ENCODE data around the gene SLC7A5.
"Not testable (repeated sequence)": the region's sequence is repeated elsewhere in the genome, so short reads cannot be mapped to it uniquely, and the experiment has no call there.

The SLC7A5 gene

DNA sequence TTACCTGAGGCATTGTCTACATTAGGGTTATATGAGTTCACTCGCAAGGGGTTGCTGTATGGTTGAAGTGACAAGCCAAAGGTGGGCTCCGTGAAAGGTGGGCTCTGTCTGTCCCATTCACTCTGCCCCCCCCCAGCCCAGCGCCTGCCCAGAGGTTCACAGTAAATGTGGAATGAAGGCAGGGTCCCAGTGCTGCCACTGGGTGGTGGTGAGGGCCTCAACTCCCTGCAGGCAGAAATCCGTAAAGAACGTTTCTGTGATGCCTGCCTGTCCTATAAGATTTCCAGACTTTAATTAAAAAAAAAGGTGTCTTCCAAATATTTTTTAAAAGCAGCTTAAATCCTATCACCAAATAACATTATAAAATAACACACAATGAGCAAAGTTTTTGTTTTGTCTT is 35.7 kb upstream of the SLC7A5 start:
- H3K36me3 ChIP-seq (ENCODE audit: control insufficient read depth, insufficient read depth, low read length); H3K9me3 ChIP-seq (ENCODE audit: control insufficient read depth, insufficient read depth, low read length); H3K27me3 ChIP-seq (ENCODE audit: control insufficient read depth, insufficient read depth, low read length); H3K27ac ChIP-seq (ENCODE audit: low read depth, low read length); H3K4me1 ChIP-seq (ENCODE audit: control insufficient read depth, insufficient read depth, low read length); H3K9ac ChIP-seq (ENCODE audit: low read depth, low read length); H3K4me3 ChIP-seq (ENCODE audit: low read depth, low read length): not testable (repeated sequence)

DNA sequence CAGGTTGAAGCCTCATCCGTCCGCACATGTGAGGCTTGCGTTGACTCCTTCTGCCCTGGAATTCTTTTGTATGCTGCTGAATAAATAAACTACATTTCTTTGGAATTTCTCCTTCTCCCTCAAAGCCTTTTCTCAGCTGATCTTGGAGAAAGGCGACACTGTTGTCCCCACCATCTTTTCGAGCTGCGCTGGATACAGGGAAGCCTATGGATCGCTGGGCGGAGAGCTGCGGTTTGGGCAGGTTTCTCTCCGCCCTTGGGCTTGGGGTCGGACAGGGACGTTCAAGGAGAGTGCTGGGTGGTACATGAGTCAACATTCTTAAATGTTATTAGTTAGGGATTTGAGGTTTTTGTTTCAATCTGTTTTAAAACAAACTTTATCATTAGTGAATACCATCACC is 31.2 kb upstream of the SLC7A5 start:
- not testable (repeated sequence) for H3K27me3 ChIP-seq (ENCODE audit: control insufficient read depth, insufficient read depth, low read length); H3K4me1 ChIP-seq (ENCODE audit: control insufficient read depth, insufficient read depth, low read length); H3K27ac ChIP-seq (ENCODE audit: low read depth, low read length); H3K36me3 ChIP-seq (ENCODE audit: control insufficient read depth, insufficient read depth, low read length); H3K9me3 ChIP-seq (ENCODE audit: control insufficient read depth, insufficient read depth, low read length); H3K4me3 ChIP-seq (ENCODE audit: low read depth, low read length); H3K9ac ChIP-seq (ENCODE audit: low read depth, low read length)

DNA sequence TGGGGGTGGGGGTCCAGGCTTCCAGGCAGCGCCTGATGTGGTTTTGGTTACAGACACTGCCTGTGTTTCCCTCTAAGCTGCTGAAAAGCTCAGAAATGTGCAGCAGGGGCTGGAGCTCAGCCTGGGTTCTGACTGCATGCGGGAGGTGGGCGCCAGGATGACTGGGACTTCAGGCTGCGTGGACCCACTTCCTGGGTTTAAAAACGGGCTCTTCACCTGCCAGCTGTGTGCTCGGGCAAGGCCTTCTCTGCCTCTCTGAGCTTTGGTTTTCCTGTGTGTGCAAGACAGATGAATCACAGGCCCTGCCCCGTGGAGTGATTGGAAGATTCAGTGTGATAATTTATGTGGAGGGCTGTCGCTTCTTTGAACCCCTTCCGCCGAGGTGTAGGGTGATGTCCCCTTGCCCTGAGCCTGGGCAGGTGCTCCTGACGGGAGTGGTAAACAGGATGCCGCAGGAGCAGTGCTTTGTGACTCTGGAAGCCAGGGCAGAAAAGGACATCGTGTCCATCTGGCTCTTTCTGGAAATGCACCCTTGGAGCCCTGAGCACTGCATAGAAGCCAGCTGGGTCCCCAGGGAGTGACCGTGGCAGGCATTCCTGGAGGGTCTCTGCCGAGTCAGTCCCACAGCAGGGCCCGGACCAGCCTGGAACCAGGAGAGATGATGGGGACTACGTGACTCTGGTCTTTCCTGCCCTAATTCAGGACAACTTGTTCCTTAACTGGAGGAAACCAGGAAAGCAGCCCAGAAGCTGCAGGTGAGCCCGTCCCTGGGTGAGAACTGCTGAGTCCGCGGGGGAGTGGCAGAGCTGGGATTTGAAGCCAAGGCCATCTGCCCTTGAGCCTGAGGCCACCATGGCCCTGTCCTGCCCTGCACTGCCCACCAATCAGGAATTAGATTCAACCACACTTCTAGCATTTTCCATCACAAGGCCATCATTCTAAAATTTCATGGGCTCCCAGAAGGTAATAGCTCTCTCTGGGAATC is 28.5 kb upstream of the SLC7A5 start:
- Histone ChIP-seq H3K9me3 (ENCODE audit: control insufficient read depth, insufficient read depth, low read length) (no peaks in the 10 kb centered on the region), H3K36me3 (ENCODE audit: control insufficient read depth, insufficient read depth, low read length) (no peaks in the 10 kb centered on the region), H3K27ac (ENCODE audit: low read depth, low read length) (no peak overlapping the region), H3K9ac (ENCODE audit: low read depth, low read length) (no peak overlapping the region), H3K4me3 (ENCODE audit: low read depth, low read length) (no peak overlapping the region), H3K27me3 (ENCODE audit: control insufficient read depth, insufficient read depth, low read length) (no peaks in the 10 kb centered on the region), H3K4me1 (ENCODE audit: control insufficient read depth, insufficient read depth, low read length) (no peaks in the 10 kb centered on the region)

DNA sequence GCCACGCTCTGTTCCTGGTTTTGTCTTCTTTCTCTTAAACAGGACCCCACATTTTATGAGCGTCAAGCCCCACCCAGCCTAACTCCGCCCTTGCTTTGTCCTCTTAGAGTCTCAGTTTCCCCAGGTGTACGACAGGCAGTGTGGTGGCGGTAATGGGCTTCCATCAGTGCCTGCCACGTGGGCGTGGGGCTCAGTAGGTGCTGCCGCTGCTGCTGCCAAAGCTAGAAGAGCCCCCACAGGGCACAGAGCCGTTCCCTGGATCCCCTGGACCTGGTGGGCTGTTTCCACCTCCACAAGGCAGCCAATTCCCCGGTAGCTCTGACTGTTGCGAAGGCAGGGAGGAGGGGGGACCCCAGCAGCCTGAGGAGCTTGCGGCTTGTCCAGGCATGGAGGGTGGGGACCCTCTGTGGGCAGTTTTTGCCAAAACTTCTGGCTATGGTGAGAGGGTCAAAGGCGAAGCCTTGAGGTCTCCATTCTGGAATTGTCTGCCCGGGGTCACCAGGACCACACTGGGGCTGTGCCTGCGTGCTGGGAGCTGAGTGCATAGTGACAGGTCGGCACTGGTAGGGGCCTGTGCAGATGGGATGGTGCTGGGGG is 27.7 kb upstream of the SLC7A5 start:
- not testable (repeated sequence) for H3K9ac ChIP-seq (ENCODE audit: low read depth, low read length); H3K9me3 ChIP-seq (ENCODE audit: control insufficient read depth, insufficient read depth, low read length); H3K4me3 ChIP-seq (ENCODE audit: low read depth, low read length); H3K27ac ChIP-seq (ENCODE audit: low read depth, low read length); H3K27me3 ChIP-seq (ENCODE audit: control insufficient read depth, insufficient read depth, low read length); H3K4me1 ChIP-seq (ENCODE audit: control insufficient read depth, insufficient read depth, low read length); H3K36me3 ChIP-seq (ENCODE audit: control insufficient read depth, insufficient read depth, low read length)

DNA sequence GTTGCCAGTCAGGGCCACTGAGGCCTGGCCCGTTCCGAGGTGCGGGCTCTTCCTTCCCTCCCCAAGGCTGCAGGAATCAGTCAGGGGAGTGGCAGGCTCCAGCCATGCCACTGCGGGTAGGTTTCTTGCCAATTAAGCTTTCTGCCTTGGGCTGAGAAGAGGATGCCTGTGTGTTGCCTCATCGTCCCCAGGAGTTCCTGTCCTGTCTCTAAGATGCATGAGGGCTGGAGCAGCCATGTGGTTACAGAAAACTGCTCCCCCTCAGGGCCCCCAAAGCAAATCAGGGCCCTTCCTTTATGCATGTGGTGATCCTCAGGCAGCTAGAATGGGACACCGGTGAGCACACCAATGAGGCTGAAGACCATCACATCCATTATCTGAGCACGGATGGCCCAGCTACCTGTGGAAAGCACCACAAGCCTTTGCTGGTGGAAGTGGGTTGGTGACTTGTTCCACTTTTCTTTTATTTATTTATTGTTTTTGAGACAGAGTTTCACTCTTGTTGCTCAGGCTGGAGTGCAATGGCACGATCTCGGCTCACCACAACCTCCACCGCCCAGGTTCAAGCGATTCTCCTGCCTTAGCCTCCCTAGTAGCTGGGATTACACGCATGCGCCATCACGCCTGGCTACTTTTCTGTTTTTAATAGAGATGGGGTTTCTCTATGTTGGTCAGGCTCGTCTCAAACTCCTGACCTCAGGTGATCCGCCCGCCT is 27.0 kb upstream of the SLC7A5 start:
- H3K36me3 ChIP-seq (ENCODE audit: control insufficient read depth, insufficient read depth, low read length); H3K9ac ChIP-seq (ENCODE audit: low read depth, low read length); H3K9me3 ChIP-seq (ENCODE audit: control insufficient read depth, insufficient read depth, low read length); H3K4me1 ChIP-seq (ENCODE audit: control insufficient read depth, insufficient read depth, low read length); H3K27me3 ChIP-seq (ENCODE audit: control insufficient read depth, insufficient read depth, low read length); H3K4me3 ChIP-seq (ENCODE audit: low read depth, low read length); H3K27ac ChIP-seq (ENCODE audit: low read depth, low read length): not testable (repeated sequence)

DNA sequence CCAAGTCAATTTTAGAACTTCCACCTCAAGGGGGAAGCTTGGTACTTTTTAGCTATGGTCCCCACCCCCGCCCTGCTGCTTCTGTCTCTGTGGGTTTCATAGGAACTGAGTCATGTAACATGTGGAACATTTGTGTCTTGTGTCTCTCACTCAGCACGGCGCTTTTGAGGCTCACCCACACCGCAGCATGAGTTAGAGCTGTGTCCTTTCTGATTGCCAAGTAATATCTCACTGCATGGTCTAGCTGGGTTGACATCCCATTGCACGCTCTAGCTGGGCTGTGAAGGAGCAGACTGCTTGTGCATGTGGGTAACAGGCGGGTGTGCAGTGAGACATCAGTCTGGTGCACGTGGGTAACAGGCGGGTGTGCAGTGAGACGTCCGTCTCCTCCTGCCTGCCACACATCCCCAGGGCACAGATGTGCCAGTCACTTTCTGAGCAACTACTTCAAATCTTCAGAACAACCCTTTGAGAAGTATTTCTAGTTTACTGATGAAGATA is 26.4 kb upstream of the SLC7A5 start:
- Histone ChIP-seq H3K9ac (ENCODE audit: low read depth, low read length) (no peak overlapping the region), H3K4me1 (ENCODE audit: control insufficient read depth, insufficient read depth, low read length) (no peaks in the 10 kb centered on the region), H3K27me3 (ENCODE audit: control insufficient read depth, insufficient read depth, low read length) (no peaks in the 10 kb centered on the region), H3K9me3 (ENCODE audit: control insufficient read depth, insufficient read depth, low read length) (no peaks in the 10 kb centered on the region), H3K36me3 (ENCODE audit: control insufficient read depth, insufficient read depth, low read length) (no peaks in the 10 kb centered on the region), H3K4me3 (ENCODE audit: low read depth, low read length) (no peak overlapping the region), H3K27ac (ENCODE audit: low read depth, low read length) (no peak overlapping the region)

DNA sequence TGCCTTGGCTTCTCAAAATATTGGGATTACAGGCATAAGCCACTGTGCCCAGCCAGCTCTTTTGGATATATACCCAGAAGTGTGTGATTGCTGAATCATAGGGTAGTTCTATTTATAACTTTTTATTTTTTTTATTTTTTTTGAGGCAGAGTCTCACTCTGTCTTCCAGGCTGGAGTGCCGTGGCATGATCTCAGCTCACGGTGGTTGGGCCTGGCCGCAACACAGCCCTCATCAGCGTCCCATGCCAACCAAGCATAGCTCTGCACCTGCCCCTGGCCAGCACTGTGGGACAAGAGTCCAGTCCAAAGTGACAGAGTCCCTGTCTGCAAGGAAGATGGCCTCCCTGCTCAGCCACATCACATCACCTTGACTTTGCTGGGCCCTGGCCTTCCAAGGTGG is 24.7 kb upstream of the SLC7A5 start:
- not testable (repeated sequence) for H3K4me1 ChIP-seq (ENCODE audit: control insufficient read depth, insufficient read depth, low read length); H3K27me3 ChIP-seq (ENCODE audit: control insufficient read depth, insufficient read depth, low read length); H3K4me3 ChIP-seq (ENCODE audit: low read depth, low read length); H3K9me3 ChIP-seq (ENCODE audit: control insufficient read depth, insufficient read depth, low read length); H3K9ac ChIP-seq (ENCODE audit: low read depth, low read length); H3K27ac ChIP-seq (ENCODE audit: low read depth, low read length); H3K36me3 ChIP-seq (ENCODE audit: control insufficient read depth, insufficient read depth, low read length)

DNA sequence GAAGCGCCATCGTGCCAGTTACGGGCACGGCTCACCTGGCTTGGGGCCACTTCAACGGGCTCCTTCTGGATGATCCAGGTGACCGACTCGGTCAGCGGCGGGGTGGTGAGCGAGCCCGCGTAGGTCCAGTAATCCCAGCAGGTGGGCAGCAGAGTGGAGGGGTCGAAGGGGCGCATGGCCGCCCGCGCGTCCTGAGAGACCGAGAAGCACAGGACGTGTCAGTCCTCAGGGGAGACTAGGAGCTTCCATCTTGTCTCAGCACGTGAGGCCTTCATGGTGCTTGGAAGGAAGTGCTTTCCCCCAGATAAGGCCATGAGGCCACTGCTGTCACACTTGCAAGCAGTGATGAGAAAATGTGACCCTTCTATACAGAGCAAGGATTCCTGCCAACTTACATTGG is 22.5 kb upstream of the SLC7A5 start:
- Histone ChIP-seq H3K9ac (ENCODE audit: low read depth, low read length) (no peak overlapping the region), H3K9me3 (ENCODE audit: control insufficient read depth, insufficient read depth, low read length) (no peaks in the 10 kb centered on the region), H3K27me3 (ENCODE audit: control insufficient read depth, insufficient read depth, low read length) (no peaks in the 10 kb centered on the region), H3K4me1 (ENCODE audit: control insufficient read depth, insufficient read depth, low read length) (no peaks in the 10 kb centered on the region), H3K27ac (ENCODE audit: low read depth, low read length) (no peak overlapping the region), H3K36me3 (ENCODE audit: control insufficient read depth, insufficient read depth, low read length) (no peaks in the 10 kb centered on the region), H3K4me3 (ENCODE audit: low read depth, low read length) (no peak overlapping the region)

DNA sequence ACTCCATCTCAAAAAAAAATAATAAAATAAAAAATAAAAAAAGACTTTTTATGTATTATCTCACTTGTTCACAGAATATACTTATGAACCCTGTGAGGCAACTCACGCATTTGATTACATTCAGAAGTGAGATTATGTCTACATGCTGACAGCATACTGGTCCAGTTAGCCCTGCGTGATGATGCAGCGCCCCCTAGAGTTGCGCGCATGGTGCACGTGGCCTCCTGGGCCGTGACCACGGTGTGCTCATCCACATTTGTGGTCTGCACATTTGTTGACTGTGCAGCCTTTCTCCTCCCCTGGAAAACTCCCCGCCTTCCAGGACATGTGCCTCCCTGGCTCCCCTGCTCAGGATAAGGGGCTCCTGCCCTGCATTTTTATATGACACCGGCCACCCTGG is 20.5 kb upstream of the SLC7A5 start:
- H3K36me3 ChIP-seq (ENCODE audit: control insufficient read depth, insufficient read depth, low read length); H3K27me3 ChIP-seq (ENCODE audit: control insufficient read depth, insufficient read depth, low read length); H3K9ac ChIP-seq (ENCODE audit: low read depth, low read length); H3K4me3 ChIP-seq (ENCODE audit: low read depth, low read length); H3K4me1 ChIP-seq (ENCODE audit: control insufficient read depth, insufficient read depth, low read length); H3K27ac ChIP-seq (ENCODE audit: low read depth, low read length); H3K9me3 ChIP-seq (ENCODE audit: control insufficient read depth, insufficient read depth, low read length): not testable (repeated sequence)

DNA sequence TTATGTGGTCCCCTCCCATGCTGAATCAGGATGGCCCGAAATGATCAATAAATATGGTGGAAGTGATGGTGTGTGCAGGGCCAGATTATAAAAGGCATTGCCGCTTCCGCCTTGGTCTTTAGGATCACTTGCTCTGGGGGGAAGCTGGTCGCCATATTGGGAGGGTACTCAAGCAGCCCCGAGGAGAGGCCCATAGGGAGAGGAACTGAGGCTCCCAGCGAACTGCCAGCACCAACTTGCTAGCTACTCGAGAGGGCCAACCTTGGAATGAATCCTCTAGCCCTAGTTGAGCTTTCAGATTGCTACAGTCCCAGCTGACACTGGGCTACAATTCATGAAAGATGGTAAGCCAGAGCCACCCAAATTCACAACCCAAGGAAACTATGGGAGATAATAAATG is 19.0 kb upstream of the SLC7A5 start:
- not testable (repeated sequence) for H3K9ac ChIP-seq (ENCODE audit: low read depth, low read length); H3K9me3 ChIP-seq (ENCODE audit: control insufficient read depth, insufficient read depth, low read length); H3K4me3 ChIP-seq (ENCODE audit: low read depth, low read length); H3K36me3 ChIP-seq (ENCODE audit: control insufficient read depth, insufficient read depth, low read length); H3K27me3 ChIP-seq (ENCODE audit: control insufficient read depth, insufficient read depth, low read length); H3K4me1 ChIP-seq (ENCODE audit: control insufficient read depth, insufficient read depth, low read length); H3K27ac ChIP-seq (ENCODE audit: low read depth, low read length)

DNA sequence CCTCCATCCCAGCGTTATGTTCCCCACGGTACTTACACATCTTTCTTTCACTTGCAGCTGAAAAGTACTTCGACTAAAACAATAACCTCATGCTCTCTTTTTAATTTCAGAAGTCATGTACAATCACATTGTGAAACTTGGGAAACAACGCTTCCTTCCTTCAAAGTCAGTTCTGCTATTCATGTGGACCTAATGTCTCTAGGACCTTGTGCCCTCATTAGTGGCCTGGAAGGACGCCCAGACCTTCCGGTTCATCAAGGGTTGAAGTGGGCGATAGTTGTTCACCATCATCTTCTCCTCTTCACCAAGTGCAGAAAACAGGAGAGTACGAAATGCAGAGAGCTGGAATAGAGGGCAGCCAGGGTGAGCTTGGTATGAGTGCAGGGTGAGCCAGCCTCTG is 18.6 kb upstream of the SLC7A5 start:
- H3K36me3 ChIP-seq (ENCODE audit: control insufficient read depth, insufficient read depth, low read length); H3K4me3 ChIP-seq (ENCODE audit: low read depth, low read length); H3K4me1 ChIP-seq (ENCODE audit: control insufficient read depth, insufficient read depth, low read length); H3K27ac ChIP-seq (ENCODE audit: low read depth, low read length); H3K9ac ChIP-seq (ENCODE audit: low read depth, low read length); H3K27me3 ChIP-seq (ENCODE audit: control insufficient read depth, insufficient read depth, low read length); H3K9me3 ChIP-seq (ENCODE audit: control insufficient read depth, insufficient read depth, low read length): not testable (repeated sequence)

Measured in HUES48 (cell line).